ENCODE results near the gene MST1. TPM values are rescaled to one million over a fixed set of nuclear protein-coding genes. Genes with fewer than 3 reads are reported as not detected.

MST1 gene
- total and polyA plus RNA-seq, 8 donors, result 12.5 to 59.7 (median 35.5) TPM

DNA sequence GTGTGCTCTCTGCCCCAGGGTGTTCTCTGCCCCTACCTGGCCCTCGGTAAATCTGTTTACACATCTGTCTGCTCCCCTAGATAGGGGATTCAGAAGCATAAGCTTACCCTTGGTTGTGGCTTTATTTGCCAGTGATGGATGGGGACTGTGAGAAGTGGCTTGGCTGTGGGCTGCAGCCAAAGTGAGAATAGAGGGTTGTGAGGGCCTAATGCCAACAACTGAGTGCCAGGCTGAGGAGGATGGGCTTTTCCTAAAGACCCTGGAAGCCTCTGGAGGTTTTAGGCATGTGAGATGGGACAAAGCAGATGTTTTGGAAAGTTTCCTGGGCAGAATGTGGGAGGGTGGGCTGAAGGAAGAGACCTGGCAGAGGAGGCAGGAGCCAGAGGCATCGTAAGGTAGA, 30.6 kb downstream of the MST1 start:
- Histone ChIP-seq H3K4me1 (no peaks in the 10 kb centered on the region), H3K9me3 (no peaks in the 10 kb centered on the region), H3K27me3 (no peaks in the 10 kb centered on the region), H3K36me3 (no peaks in the 10 kb centered on the region), H3K27ac (no peak overlapping the region), H3K4me3 (no peak overlapping the region)
- ATAC-seq, result no peak
- TF ChIP-seq, protein P1, sequence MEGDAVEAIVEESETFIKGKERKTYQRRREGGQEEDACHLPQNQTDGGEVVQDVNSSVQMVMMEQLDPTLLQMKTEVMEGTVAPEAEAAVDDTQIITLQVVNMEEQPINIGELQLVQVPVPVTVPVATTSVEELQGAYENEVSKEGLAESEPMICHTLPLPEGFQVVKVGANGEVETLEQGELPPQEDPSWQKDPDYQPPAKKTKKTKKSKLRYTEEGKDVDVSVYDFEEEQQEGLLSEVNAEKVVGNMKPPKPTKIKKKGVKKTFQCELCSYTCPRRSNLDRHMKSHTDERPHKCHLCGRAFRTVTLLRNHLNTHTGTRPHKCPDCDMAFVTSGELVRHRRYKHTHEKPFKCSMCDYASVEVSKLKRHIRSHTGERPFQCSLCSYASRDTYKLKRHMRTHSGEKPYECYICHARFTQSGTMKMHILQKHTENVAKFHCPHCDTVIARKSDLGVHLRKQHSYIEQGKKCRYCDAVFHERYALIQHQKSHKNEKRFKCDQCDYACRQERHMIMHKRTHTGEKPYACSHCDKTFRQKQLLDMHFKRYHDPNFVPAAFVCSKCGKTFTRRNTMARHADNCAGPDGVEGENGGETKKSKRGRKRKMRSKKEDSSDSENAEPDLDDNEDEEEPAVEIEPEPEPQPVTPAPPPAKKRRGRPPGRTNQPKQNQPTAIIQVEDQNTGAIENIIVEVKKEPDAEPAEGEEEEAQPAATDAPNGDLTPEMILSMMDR (IDR thresholded peaks at IDR 0.05), result no peak
- DNase-seq, result no peak
- intact Hi-C loops (cut with DNase I), result no loop called here

DNA sequence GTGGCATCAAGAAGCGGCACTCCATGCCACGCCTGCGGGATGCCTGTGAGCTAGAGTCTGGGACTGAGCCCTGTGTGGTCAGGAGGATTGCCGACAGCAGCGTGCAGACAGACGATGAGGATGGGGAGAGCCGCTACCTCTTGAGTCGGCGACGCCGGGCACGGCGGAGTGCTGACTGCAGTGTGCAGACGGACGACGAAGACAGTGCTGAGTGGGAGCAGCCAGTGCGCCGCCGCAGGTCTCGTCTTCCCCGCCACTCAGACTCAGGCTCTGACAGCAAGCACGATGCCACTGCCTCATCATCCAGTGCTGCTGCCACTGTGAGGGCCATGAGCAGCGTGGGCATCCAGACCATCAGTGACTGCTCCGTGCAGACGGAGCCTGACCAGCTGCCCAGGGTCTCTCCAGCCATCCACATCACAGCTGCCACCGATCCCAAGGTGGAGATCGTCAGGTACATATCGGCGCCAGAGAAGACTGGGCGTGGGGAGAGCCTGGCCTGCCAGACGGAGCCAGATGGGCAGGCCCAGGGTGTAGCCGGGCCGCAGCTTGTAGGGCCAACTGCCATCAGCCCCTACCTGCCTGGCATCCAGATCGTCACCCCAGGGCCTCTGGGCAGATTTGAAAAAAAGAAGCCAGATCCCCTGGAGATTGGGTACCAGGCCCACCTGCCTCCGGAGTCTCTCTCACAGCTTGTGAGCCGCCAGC, 31.9 kb downstream of the MST1 start:
- Histone ChIP-seq H3K27me3 (no peaks in the 10 kb centered on the region), H3K4me3 (no peak overlapping the region), H3K4me1 (no peaks in the 10 kb centered on the region), H3K9me3 (no peaks in the 10 kb centered on the region), H3K36me3 (no peaks in the 10 kb centered on the region), H3K27ac (no peak overlapping the region)
- TF ChIP-seq, protein P1 (IDR thresholded peaks at IDR 0.05), result no peak
- intact Hi-C loops (cut with DNase I), result no loop called here
- no peak for DNase-seq
- ATAC-seq, result no peak

GRCh38 chr3:49656541-49657112, 32.6 kb downstream of the MST1 start:
- intact Hi-C loops (cut with DNase I), result no loop called here
- Histone ChIP-seq H3K36me3 (no peaks in the 10 kb centered on the region), H3K9me3 (no peaks in the 10 kb centered on the region), H3K27ac (no peak overlapping the region), H3K27me3 (no peaks in the 10 kb centered on the region), H3K4me1 (no peaks in the 10 kb centered on the region), H3K4me3 (no peak overlapping the region)
- ATAC-seq (no peak), DNase-seq (peak in 1 of 4 donors; percentile 42)
- TF ChIP-seq, protein P1 (IDR thresholded peaks at IDR 0.05), result no peak

DNA sequence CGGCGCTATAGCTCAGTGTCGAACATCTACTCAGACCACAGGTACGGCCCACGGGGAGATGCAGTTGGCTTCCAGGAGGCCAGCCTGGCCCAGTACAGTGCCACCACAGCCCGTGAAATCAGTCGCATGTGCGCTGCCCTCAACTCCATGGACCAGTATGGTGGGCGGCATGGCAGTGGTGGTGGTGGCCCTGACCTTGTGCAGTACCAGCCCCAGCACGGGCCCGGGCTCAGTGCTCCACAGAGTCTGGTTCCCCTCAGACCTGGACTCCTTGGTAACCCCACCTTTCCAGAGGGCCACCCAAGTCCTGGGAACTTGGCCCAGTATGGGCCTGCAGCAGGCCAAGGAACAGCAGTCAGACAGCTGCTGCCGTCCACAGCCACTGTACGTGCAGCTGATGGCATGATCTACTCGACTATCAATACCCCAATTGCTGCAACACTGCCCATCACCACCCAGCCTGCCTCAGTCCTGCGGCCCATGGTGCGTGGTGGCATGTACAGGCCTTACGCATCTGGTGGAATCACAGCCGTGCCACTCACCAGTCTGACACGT, 33.5 kb downstream of the MST1 start:
- intact Hi-C loops (cut with DNase I), result no loop called here
- no peak for ATAC-seq
- Histone ChIP-seq H3K27me3 (no peaks in the 10 kb centered on the region), H3K4me3 (no peak overlapping the region), H3K27ac (no peak overlapping the region), H3K9me3 (no peaks in the 10 kb centered on the region), H3K36me3 (no peaks in the 10 kb centered on the region), H3K4me1 (no peaks in the 10 kb centered on the region)
- peak in 1 of 4 donors; percentile 67 for DNase-seq
- TF ChIP-seq, protein P1 (IDR thresholded peaks at IDR 0.05), result no peak

GRCh38 chr3:49654955-49655556, 34.2 kb downstream of the MST1 start:
- DNase-seq (peak in 1 of 4 donors; percentile 72), ATAC-seq (no peak)
- Histone ChIP-seq H3K27ac (no peak overlapping the region), H3K27me3 (no peaks in the 10 kb centered on the region), H3K4me3 (no peak overlapping the region), H3K9me3 (no peaks in the 10 kb centered on the region), H3K36me3 (no peaks in the 10 kb centered on the region), H3K4me1 (no peaks in the 10 kb centered on the region)
- intact Hi-C loops (cut with DNase I), result no loop called here
- TF ChIP-seq, protein P1 (IDR thresholded peaks at IDR 0.05), result no peak
